NCI-H2227 (cell line): ENCODE data around the gene ORC5.
"Not testable (repeated sequence)": the region's sequence is repeated elsewhere in the genome, so short reads cannot be mapped to it uniquely, and the experiment has no call there.

ENCODE experiments used
- DNase-seq: peaks from one replicate; lab custom pipeline; 2025; ENCODE audit not compliant: unreplicated experiment; lab: John Stamatoyannopoulos, UW

The ORC5 gene

GRCh38 chr7:104192434-104192833 lies 15.4 kb downstream of the ORC5 start:
- DNase-seq: no peak

DNA sequence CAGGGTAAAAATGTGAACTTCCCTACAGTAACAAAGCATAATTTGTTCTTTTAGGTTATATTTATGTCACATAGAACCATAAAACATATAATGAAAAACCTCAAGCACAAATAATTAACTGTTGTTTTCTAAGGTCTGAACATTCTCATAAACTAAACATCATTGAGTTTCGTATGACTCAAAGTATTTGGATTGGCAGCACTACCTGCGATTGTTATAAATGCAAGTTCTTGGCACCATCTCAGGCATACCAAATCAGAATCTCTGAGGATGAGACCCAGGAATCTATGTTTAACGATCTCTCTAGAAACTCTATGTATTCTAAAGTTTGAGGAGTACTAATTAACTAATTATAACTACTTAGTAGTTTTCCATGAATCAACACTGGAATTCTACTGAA lies 22.5 kb downstream of the ORC5 start:
- no peak for DNase-seq

GRCh38 chr7:104179178-104179577 lies 28.6 kb downstream of the ORC5 start:
- peak; percentile 9 for DNase-seq

DNA sequence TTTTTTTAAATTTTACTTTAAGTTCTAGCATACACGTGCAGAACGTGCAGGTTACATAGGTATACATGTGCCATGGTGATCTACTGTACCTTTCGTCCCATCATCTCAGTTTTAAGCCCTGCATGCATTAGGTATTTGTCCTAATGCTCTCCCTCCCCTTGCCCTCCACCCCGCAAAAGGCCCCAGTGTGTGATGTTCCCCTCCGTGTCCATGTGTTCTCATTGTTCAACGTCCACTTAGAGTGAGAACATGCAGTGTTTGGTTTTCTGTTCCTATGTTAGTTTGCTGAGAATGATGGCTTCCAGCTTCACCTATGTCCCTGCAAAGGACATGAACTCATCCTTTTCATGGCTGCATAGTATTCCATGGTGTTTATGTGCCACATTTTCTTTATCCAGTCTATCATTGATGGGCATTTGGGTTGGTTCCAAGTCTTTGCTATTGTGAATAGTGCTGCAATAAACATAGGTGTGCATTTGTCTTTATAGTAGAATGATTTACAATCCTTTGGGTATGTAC lies 30.2 kb downstream of the ORC5 start:
- not testable (repeated sequence) for DNase-seq

DNA sequence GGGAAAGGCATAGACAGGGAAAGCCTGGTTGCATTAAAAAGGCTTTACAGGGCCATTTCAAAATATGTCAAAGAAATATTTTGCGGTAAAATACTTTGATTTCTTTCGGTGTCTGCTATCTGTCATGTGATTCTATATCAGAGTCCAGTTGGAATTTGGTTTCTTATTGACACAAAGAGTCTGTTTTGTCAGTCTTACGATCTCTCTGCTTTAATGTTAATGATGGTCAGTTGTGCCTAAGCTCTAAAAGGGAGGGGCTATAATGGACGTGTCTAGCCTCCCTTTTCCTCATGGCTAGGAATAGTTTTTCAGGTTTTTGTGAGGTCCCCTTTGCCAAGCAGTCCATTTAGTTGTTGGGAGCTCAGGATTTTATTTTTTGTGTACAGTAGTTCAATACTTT lies 31.5 kb downstream of the ORC5 start:
- no peak for DNase-seq

- DNase-seq: no peak
Observed at GRCh38 chr7:104175361-104175984, 32.3 kb downstream of the ORC5 start.

GRCh38 chr7:104174798-104175197 lies 33.0 kb downstream of the ORC5 start:
- DNase-seq: no peak

- DNase-seq: no peak
Observed at GRCh38 chr7:104162081-104162480, 45.7 kb downstream of the ORC5 start.

GRCh38 chr7:104161244-104161643 lies 46.6 kb downstream of the ORC5 start:
- DNase-seq: no peak

DNA sequence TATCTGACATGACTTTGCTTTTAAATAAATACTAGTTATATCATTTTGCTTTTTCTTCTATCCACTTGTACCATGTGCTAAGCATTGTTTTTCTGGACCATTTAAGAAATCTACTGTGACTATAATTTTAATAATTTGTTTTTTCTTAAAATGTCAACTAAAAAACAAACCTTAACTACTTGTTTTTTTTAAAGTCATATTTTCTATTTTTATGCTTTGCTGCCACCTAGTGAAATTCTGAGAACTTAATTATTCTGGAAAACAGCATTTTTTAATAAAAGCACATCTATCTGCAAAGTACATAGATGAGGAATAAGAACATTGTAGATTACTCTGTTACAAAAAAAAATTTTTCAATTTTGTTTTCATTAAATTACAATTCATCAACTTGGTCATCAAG lies 47.4 kb downstream of the ORC5 start:
- DNase-seq: peak; percentile 61

DNA sequence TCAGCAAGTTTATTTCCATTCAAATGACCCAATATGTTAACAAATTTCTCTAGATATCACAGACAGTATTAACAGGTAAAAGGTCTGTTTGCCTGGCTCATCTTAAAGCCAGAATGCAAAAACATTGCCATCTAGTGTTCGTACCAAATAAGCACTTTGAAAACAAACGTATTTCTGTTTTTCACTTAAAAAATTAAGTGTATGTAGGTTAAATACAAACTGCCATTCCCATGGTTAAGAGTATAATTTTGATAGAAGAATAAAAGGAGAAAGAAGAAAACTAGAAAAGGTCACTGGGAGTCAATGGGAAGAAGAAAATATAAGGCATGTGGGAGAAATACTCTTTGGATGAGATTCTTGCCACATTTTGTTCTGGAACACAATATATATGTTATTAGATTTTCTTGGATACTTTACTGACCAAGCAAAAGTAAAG lies 51.0 kb downstream of the ORC5 start:
- DNase-seq: peak; percentile 71

DNA sequence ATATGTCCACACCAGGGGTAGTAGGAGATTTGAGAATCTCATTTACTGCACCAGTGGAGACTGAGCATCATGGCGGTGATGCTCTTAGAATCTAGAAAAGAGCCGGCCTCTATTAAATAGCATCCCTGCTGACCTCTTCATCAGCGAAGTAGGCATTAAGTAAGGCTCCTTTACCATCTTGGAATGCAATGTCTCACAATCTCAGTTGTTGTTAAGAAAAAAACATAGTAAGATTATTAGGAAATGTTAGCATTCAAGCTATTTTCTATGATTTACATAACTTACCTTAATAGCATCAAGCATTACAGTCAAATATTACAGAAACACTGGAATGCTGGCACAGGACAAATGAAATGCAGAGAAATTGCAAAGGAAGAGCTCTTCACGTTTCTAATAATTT lies 54.5 kb downstream of the ORC5 start:
- peak; percentile 17 for DNase-seq

DNA sequence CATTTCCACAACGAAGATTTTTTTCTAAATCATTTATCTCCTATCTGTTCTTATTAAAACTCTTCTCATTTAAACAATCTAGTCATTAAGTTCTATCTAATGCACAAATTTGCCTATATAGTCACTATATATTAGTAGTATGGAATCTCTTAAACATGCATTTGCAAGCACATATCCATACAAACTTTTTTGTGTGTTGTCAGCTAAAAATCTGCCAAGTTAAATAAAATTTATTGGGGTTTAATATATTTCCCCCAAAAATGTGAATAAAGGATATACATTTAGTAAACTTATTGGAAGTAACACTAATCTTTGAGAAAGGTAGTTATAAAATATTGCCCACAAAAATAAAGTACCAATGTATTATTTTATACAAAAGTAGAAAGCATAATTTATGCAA lies 55.3 kb downstream of the ORC5 start:
- DNase-seq: no peak

DNA sequence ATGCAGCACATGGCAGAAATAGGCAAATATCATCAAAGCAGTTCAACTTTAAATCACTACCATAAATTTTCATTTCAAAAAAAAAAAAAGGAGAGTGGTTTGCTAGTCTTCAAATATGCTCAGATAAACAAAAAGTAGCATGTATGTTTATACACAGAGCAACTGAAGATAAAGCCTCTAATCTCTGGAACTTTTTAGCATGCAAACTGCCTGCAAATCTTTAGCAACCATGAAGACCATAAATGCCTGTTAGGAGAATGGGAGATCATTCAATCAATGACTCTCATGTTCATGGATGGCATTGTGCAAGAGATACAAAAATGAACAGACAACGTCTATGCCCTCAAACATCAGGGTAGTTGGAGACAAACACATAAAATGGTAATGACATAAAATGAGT lies 57.3 kb downstream of the ORC5 start:
- DNase-seq: no peak

GRCh38 chr7:104149822-104150221 lies 58.0 kb downstream of the ORC5 start:
- no peak for DNase-seq

- no peak for DNase-seq
Observed at GRCh38 chr7:104142147-104142546, 65.7 kb downstream of the ORC5 start.

- no peak for DNase-seq
Observed at GRCh38 chr7:104137971-104138370, 69.8 kb downstream of the ORC5 start.

DNA sequence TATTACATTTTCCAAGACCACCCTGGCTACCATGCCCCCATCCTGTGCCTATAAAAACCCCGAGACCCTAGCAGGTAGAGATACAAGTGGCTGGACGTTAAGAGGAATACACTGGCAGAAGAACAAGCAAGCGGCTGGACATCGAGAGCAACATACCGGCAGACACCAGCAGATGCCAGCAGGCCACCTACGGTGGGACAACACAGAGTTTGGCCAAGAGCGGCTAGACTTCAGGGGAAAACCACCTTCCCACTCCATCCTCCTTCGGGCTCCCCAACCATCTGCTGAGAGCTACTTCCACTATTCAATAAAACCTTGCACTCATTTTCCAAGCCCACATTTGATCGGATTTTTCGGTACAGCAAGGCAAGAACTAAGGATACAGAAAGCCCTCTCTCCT lies 70.3 kb downstream of the ORC5 start:
- no peak for DNase-seq

DNA sequence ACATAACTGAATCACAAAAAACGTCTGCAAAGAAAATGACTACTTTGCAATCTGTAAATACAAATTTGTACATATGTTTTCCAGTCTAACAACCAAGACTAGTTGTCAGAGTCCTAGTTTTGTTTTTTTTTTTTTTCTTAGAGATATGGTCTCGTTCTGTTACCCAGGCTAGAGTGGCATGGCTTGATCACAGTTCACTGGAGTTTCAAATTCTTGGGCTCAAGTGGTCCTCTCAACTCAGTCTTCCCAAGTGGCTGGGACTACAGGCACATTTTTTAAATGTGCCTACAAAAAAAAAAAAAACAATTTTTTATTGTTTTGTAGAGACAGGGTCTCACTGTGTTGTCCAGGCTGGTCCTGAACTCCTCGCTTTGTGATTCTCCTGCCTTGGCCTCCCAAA lies 70.8 kb downstream of the ORC5 start:
- no peak for DNase-seq

DNA sequence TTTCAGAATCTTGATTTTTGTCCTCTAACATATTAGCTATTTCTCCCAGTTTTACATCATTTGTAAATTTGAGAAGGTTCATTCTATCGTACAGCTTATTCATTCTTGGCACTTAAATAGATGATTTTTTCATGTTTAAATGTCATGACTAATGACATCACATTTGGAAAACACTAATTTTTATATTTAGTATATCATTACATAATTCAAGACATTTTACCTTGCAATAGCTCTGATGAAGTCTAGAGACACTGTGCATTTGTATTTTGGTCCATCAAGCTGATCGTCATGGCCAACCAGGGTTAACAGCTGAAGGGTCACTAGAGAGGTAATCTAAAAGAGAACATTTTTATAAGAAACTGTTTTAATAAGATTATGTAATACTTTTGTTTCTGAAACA lies 71.3 kb downstream of the ORC5 start:
- DNase-seq: no peak

- DNase-seq: no peak
Observed at GRCh38 chr7:104135760-104136558, 71.9 kb downstream of the ORC5 start.

- no peak for DNase-seq
Observed at GRCh38 chr7:104133238-104133637, 74.6 kb downstream of the ORC5 start.
